NCI-H1105 (cell line): ENCODE measurements around the gene SLC8B1.

ENCODE experiments used
- DNase-seq: peaks from one replicate; lab custom pipeline; 2025; lab: John Stamatoyannopoulos, UW

Gene SLC8B1

DNA sequence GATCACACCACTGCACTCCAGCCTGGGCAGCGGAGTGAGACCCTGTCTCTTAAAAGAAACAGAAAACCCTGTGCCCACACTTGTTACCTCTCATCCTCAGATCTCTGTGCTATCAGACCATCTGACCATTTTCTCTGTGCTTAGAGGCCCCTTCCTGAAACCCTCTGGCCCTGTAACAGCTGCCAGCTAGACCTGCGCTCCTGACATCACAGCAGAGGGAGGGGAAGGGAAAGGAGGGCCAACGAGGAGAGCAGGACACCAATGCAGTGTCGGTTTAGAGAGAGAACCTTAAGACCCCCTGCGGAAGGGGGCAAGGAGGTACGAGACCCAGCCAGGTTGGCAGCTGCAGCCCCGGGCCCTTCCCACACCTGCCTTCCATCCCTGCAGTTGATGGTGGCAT is 42.4 kb downstream of the SLC8B1 start:
- DNase-seq: no peak

GRCh38 chr12:113292091-113292490 is 42.8 kb downstream of the SLC8B1 start:
- DNase-seq: no peak

- DNase-seq: no peak
Observed at GRCh38 chr12:113291586-113291985, 43.3 kb downstream of the SLC8B1 start.

DNA sequence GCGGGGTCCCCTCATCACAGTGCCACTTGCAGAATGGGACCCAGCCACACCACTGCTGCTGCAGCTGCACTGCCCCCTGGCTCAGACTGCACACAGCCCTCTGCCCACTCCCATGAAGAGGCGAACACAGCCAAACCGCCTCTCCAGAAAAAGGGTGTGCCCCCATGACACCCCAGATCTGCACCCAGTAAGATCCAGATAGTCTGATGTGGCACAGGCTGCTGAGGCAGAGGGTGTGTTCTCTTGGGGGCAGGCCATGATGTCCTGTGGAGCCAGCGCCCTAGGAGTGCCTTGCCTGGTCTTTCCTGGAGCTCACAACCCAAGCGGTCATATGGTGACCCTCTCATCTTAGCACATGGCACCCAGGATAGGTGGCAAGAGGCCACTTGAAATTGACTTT is 44.4 kb downstream of the SLC8B1 start:
- DNase-seq: no peak

- no peak for DNase-seq
Observed at GRCh38 chr12:113289361-113289760, 45.5 kb downstream of the SLC8B1 start.

GRCh38 chr12:113287899-113288282 is 47.0 kb downstream of the SLC8B1 start:
- no peak for DNase-seq

DNA sequence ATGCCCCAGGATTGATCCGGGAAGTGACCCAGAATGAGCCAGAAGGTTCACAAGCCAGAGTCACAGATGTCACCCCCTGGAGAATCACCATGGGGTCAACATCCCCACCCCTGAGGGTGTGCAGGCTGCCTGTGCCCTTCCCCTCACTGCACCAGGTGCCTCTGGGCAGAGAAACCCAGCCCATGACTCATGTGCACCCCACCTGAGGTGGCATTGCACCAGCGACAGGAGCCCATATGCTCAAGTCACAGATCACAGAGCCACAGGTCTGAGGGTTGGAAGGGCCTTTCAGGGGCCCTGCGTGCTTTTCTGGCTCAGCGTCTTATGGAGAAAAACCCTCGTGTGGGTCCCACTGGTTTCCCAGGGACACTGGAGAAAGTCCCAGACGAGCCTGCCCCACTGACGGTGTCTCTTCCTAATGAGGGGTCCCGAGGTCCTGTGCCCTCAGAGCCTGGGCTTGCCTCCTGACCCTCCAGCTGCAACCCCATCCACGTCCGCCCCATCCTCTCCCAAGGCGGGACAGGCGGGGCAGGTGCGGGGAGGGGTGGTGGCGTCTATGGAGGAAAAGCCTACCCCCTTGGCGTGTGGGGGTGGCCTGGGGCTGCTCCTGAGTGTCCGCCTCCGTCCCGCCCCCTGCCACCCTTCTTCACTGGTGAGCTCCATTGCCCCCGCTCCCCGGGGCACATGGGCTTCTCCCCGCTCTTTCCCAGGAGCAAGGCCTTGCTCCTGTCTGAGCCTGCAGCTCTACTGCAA is 47.6 kb downstream of the SLC8B1 start:
- no peak for DNase-seq

DNA sequence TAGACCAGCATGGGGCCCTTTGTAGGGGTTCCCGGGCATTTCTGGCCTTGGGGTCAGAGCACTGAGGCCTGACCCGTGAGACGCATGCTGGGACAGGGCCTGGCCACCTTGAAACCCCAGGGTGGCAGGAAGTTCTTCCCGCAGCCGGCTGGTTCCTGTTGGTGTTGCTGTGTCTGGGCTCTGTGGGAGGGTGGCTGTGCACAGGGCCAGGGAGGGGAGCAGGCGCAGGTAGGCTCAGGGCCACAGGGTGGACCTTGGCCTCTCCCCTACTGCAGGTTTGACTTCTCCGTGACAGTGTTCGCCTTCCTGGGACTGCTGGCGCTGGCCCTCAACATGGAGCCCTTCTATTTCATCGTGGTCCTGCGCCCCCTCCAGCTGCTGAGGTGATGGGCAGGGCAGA is 48.2 kb downstream of the SLC8B1 start:
- DNase-seq: no peak

DNA sequence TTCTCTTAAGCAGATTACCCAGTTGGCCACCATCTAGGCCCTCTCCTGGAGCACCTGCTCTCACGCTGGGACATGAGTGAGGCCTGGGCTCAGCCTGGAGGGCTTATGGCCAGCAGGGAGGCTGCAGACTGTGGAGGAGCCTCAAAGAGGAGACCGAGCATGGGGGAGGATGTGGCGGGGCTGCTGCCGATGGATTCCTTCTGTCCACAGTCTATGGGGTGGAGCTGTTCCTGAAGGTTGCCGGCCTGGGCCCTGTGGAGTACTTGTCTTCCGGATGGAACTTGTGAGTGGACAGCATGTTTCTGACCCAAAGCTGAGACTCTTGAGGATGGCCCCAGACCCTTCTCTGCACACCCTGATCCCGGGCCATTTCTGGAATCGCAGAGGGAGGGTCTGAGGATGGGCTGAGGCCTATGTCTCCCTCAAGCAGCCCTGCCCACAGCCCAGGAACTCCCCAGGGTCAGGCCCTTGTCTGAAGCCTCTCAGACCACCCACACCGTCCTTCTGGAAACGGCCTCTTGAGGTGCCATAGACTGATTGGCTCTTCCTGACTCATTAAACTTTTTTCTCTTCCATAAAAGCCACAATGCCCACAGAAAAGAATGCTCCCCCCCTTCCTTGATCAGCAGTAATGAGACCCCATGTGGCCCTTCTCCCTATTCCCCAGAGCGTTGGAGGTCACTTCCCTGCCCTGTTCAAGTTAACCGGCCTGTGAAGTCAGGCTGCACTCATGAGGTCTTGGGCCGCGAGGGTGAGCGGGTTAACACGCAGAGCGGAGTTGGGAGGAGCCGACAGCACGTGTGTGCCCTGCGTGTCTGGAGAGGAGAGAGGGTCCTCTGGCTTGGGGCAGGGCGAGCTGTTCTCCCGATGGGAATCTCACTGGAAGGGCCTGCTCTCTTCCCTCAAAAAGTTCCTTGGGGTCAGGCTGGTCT is 49.0 kb downstream of the SLC8B1 start:
- DNase-seq: no peak

GRCh38 chr12:113284751-113285150 is 50.2 kb downstream of the SLC8B1 start:
- no peak for DNase-seq

DNA sequence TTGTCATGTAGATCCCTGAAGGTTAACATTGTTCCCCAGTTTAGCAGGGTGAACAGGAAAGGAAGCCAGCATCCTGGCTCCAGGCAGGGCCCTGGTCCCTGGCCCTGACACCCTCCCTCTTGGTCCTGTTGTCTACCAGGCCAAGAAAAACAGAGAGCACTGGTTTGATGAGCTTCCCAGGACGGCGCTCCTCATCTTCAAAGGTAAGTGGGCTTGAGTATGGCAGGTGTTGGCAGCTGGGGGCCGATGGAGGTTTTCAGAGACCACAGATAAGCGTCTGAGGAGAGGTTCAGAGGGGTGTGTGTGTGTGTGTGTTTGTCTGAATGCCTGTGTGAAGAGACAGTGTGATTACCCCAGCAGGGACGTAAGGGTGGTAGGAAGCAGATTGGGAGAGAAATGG is 56.3 kb downstream of the SLC8B1 start:
- no peak for DNase-seq

GRCh38 chr12:113278141-113278540 is 56.8 kb downstream of the SLC8B1 start:
- DNase-seq: no peak

DNA sequence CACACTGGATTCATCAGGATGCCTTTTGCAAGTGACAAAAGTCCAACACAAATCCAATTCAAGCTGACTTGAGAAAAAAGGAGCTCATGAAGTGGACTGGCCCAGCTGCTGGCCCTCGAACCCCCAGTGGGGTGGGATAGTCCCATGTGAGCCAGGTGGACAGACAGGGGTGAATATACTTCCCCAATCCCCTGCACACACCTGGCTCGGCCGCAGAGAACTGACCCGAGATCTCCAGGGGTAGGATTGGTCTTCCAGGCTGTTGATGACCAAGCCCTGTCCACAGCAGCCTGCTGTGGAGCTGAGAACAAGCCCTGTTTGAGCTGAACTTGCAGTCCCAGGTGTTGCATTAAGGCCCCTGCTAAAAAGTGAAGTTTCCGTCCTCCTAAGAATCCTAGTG is 57.4 kb downstream of the SLC8B1 start:
- no peak for DNase-seq

- no peak for DNase-seq
Observed at GRCh38 chr12:113276946-113277500, 57.9 kb downstream of the SLC8B1 start.

DNA sequence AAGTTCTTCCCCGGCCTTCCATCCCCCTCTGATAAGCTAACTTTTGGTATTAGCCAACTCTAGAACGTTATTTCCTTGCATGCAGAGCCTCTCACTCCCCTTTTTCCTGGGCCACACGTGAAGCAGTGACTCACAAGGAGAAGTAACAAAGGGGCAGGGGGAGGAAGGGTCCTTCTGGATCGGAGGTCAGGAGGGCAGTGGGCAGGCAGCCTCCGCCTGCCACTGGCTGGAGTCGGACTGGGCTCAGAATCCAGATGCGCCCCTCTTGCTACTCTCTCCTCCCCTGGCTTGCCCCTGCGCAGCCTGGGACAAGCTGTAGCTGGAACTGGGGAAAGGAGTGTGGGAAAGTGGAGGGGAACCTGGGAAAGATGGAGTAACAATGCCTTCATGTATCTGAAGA is 58.6 kb downstream of the SLC8B1 start:
- no peak for DNase-seq

- DNase-seq: no peak
Observed at GRCh38 chr12:113274848-113275247, 60.1 kb downstream of the SLC8B1 start.

GRCh38 chr12:113273053-113273725 is 61.7 kb downstream of the SLC8B1 start:
- DNase-seq: no peak

- DNase-seq: no peak
Observed at GRCh38 chr12:113271853-113272561, 62.9 kb downstream of the SLC8B1 start.

DNA sequence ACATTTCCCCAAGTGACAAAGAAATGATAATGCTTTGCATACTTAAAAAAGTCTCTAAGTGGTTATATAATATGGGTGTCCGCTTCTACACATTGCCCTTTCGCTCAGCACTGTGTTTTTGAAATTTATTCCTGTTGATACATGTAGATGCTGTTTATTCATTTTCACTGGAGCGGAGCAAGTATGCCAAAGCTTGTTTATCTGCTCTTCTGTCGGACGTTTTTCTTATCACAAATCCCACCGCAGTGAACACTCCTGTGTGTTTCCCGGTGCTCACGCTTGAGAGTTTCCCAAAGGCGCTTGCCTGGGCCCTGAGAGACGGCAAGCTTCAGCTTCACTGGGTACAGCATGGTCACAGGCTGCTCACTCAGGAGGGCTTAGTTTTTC is 63.5 kb downstream of the SLC8B1 start:
- DNase-seq: no peak

- DNase-seq: no peak
Observed at GRCh38 chr12:113270709-113271009, 64.2 kb downstream of the SLC8B1 start.

DNA sequence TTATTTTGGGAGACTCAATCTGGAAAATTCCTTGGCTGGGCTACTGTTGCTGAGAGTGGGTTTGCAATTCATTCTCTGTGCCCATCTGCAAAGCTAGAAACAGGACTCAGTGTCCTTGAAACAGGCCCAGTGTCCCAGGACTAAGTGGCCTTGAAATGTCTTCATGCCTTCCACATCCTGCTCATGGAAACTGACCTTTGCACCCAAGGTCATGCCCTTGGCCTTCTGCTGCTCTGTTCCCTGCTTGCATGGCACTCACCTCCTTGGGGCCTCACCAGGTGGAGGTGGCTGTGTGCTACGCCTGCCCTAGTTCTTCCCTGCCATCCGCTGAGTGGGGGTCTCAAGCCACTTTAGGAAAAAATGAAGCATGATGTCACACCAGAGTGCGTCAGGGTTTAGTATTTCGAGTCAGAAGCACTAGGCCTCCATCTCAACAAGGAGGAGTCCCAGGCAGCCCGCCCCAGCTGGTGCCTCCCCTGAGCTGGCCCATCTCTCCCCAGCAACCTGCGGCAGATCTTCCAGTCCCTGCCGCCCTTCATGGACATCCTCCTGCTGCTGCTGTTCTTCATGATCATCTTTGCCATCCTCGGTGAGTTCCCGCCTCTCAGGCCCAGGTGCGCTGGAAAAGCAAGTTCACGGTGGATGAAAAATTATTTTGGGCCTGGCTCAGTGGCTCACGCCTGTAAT is 65.5 kb downstream of the SLC8B1 start:
- DNase-seq: no peak
